Muscle of leg (tissue), 11 donors: ENCODE data around the gene GLS2. TPM values are rescaled to one million over a fixed set of nuclear protein-coding genes. Genes with fewer than 3 reads are reported as not detected.
"Not testable (repeated sequence)": the region's sequence is repeated elsewhere in the genome, so short reads cannot be mapped to it uniquely, and the experiment has no call there.

Experiments used
- DNase-seq: peaks from one replicate; pipeline ENCODE4 v3.0.0; 2013
- H3K27ac ChIP-seq: one replicate; pipeline ENCODE4 v1.5.1; 2013; ENCODE audit warnings: mild to moderate bottlenecking, low read length, control low read depth
- H3K27me3 ChIP-seq: one replicate; pipeline ENCODE4 v1.6.1; 2013; ENCODE audit warnings: low read length; ENCODE audit not compliant: control insufficient read depth, insufficient read depth
- H3K36me3 ChIP-seq: one replicate; pipeline ENCODE4 v1.6.1; 2013; ENCODE audit warnings: low read length; ENCODE audit not compliant: control insufficient read depth, insufficient read depth
- H3K4me1 ChIP-seq: one replicate; pipeline ENCODE4 v1.6.1; 2013; ENCODE audit warnings: low read length; ENCODE audit not compliant: control insufficient read depth, insufficient read depth
- H3K4me3 ChIP-seq: one replicate; pipeline ENCODE4 v1.5.1; 2013; ENCODE audit warnings: low read length, control low read depth
- H3K9me3 ChIP-seq: replicated peaks from 2 replicates; pipeline ENCODE4 v1.6.1; 2013; ENCODE audit warnings: low read depth, low read length; ENCODE audit not compliant: control insufficient read depth
- WGBS: methylation state at CpG from one replicate; pipeline ENCODE4 v1.1.5; 2013; ENCODE audit warnings: missing lambda C conversion rate; ENCODE audit not compliant: insufficient coverage; 5-methylcytosine and 5-hydroxymethylcytosine counted together
- polyA plus RNA-seq, 8 donors: library from polyadenylated mRNA; unstranded; fragments of 120-200 nt; gene quantifications; one replicate each; pipeline versions ENCODE4 v1.2.1 to v1.2.3, GENCODE V29; 2013; ENCODE audit warnings: inconsistent platforms in 1 of 8, low replicate concordance in 1 of 8; ENCODE audit not compliant: insufficient read length in 8 of 8, insufficient read depth in 1 of 8
- total RNA-seq: library from RNA; stranded (reverse); fragments of 120-200 nt; gene quantifications from one replicate; pipeline ENCODE4 v1.2.4, GENCODE V29; 2013

GLS2 gene
- total and polyA plus RNA-seq, 9 donors: 0.09 to 0.78 (median 0.38) TPM; not detected in 1

DNA sequence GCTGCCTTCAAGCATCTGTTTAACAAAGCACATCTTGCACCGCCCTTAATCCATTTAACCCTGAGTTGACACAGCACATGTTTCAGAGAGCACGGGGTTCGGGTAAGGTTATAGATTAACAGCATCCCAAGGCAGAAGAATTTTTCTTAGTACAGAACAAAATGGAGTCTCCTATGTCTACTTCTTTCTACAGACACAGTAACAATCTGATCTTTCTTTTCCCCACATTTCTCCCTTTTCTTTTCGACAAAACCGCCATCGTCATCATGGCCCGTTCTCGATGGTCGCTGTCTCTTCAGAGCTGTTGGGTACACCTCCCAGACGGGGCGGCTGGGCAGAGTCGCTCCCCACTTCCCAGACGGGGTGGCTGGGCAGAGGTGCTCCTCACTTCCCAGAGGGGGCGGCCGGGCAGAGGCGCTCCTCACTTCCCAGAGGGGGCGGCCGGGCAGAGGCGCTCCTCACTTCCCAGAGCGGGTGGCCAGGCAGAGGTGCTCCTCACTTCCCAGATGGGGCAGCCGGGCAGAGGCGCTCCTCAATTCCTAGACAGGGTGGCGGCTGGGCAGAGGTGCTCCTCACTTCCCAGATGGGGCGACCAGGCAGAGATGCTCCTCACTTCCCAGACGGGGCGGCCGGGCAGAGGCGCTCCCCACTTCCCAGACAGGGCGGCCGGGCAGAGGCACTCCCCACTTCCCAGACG lies 5.6 kb upstream of the GLS2 start:
- H3K27ac ChIP-seq, H3K36me3 ChIP-seq, H3K4me1 ChIP-seq, DNase-seq, H3K9me3 ChIP-seq, H3K4me3 ChIP-seq: not testable (repeated sequence)
- 90% methylated on average over 18 of the region's 31 CpGs for WGBS
- peaks cover 32% of the 10 kb centered on the region for H3K27me3 ChIP-seq

DNA sequence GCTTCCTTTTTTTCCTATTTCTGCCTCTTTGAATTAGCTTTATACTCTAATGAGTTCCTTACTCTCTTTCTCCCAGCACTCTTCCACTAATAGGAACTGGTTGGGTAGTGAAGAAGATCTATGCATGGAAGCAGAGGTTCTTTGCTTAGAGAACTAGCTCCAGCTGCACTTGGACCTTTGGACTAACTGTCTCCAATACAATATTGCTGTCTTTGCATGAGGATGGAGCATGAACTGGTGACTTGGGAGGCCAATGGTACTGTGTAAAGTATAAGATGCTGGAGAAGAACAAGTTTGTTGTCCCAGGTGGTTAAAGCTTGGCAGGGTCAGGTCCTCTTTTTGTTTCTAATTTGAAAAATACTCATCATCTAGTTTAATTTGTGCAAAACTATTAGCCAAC lies 2.4 kb upstream of the GLS2 start:
- Histone ChIP-seq H3K27me3 (peaks cover 50% of the 10 kb centered on the region), H3K4me3 (no peak overlapping the region), H3K9me3 (no peaks in the 10 kb centered on the region), H3K4me1 (peaks cover 16% of the 10 kb centered on the region), H3K27ac (no peak overlapping the region), H3K36me3 (no peaks in the 10 kb centered on the region)
- no peak for DNase-seq

- peak; percentile 20 for DNase-seq
- 2% methylated on average over 37 of the region's 44 CpGs for WGBS
- Histone ChIP-seq H3K36me3 (no peaks in the 10 kb centered on the region), H3K27me3 (peaks cover 50% of the 10 kb centered on the region), H3K4me1 (peaks cover 16% of the 10 kb centered on the region), H3K27ac (no peak overlapping the region), H3K9me3 (no peaks in the 10 kb centered on the region), H3K4me3 (peak overlapping the region; percentile 52)
These were observed 417 bp downstream of the GLS2 start for GRCh38 chr12:56487448-56488040.

GRCh38 chr12:56486694-56487093 lies 1.3 kb downstream of the GLS2 start:
- Histone ChIP-seq H3K4me3 (no peak overlapping the region), H3K9me3 (no peaks in the 10 kb centered on the region), H3K27me3 (peaks cover 48% of the 10 kb centered on the region), H3K27ac (no peak overlapping the region), H3K4me1 (peaks cover 16% of the 10 kb centered on the region), H3K36me3 (no peaks in the 10 kb centered on the region)
- WGBS: 75% methylated on average over 9 of the region's 12 CpGs
- DNase-seq: no peak

- H3K9me3 ChIP-seq: no peaks in the 10 kb centered on the region
- no peaks in the 10 kb centered on the region for H3K36me3 ChIP-seq
- DNase-seq: no peak
- peaks cover 35% of the 10 kb centered on the region for H3K27me3 ChIP-seq
- WGBS: no CpG with 5 or more reads among the region's 1 CpG
- peaks cover 16% of the 10 kb centered on the region for H3K4me1 ChIP-seq
- no peak overlapping the region for H3K27ac ChIP-seq
- H3K4me3 ChIP-seq: no peak overlapping the region
These were observed 3.4 kb downstream of the GLS2 start for GRCh38 chr12:56484566-56484965.

- Histone ChIP-seq H3K27ac (no peak overlapping the region), H3K9me3 (no peaks in the 10 kb centered on the region), H3K36me3 (no peaks in the 10 kb centered on the region), H3K4me1 (no peaks in the 10 kb centered on the region), H3K4me3 (no peak overlapping the region), H3K27me3 (no peaks in the 10 kb centered on the region)
- WGBS: 96% methylated on average over 4 of the region's 7 CpGs
- no peak for DNase-seq
These were observed 8.3 kb downstream of the GLS2 start for GRCh38 chr12:56479625-56480024.

DNA sequence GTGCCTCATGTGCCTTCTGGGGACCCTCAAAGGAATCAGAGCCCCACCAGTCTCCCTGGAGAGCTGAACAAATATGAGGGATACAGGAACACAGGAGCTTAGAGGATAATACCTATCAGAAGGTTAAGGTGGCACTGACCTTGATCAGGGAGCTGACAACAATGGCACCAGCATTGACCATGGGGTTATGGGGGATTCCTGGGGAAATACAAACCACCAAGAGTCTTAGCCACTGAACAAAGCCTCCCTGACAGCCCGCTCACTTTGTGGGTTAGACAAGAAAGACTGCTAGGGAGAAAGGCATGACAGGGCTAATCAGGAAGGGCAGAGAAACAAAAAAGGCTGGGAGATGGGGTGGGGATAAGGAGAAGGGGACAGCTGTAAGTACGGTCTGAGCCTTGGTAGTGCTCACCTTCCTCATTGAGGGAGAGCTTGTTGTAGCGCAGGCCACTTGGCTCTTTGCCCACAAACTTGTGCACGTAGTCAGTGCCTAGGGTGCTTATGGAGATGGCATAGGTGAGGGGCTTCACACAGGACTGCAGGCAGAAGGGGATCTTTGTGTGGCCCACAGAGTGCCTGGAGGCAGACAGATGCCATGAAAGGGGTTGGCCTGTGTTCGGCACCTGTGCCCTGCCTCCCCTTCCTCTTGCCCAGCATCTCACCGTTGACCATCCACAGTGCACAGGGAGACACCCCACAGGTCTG lies 10.3 kb downstream of the GLS2 start:
- no peak overlapping the region for H3K27ac ChIP-seq
- H3K27me3 ChIP-seq: no peaks in the 10 kb centered on the region
- 69% methylated on average over 2 of the region's 6 CpGs for WGBS
- H3K4me1 ChIP-seq: no peaks in the 10 kb centered on the region
- H3K9me3 ChIP-seq: no peaks in the 10 kb centered on the region
- no peak for DNase-seq
- peaks cover 5% of the 10 kb centered on the region for H3K36me3 ChIP-seq
- H3K4me3 ChIP-seq: no peak overlapping the region

GRCh38 chr12:56476972-56477432 lies 11.0 kb downstream of the GLS2 start:
- Histone ChIP-seq H3K27me3 (no peaks in the 10 kb centered on the region), H3K4me1 (no peaks in the 10 kb centered on the region), H3K4me3 (no peak overlapping the region), H3K27ac (no peak overlapping the region), H3K9me3 (no peaks in the 10 kb centered on the region), H3K36me3 (peaks cover 5% of the 10 kb centered on the region)
- DNase-seq: no peak
- WGBS: 83% methylated on average over 1 of the region's 1 CpG

DNA sequence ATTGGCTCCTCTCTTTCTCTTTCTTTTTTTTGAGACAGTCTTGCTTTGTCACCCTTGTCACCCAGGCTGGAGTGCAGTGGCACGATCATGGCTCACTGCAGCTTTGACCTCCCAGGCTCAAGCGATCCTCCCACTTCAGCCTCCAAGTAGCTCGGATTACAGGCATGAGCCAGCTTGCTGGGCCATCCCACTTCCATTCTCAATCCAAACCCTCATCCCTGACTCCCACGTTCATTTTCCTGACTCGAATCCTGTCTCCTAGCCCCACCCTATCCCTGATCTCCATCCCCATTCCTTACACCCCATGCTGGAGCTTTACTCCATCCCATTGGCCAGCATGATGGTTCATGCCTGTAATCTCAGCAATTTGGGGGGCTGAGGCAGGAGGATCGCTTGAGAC lies 11.8 kb downstream of the GLS2 start:
- H3K4me1 ChIP-seq: no peaks in the 10 kb centered on the region
- peaks cover 5% of the 10 kb centered on the region for H3K36me3 ChIP-seq
- no peak overlapping the region for H3K4me3 ChIP-seq
- no peak for DNase-seq
- no peak overlapping the region for H3K27ac ChIP-seq
- 87% methylated on average over 6 of the region's 6 CpGs for WGBS
- H3K9me3 ChIP-seq: no peaks in the 10 kb centered on the region
- no peaks in the 10 kb centered on the region for H3K27me3 ChIP-seq

GRCh38 chr12:56474389-56474788 lies 13.6 kb downstream of the GLS2 start:
- no peaks in the 10 kb centered on the region for H3K27me3 ChIP-seq
- H3K4me1 ChIP-seq: peaks cover 7% of the 10 kb centered on the region
- DNase-seq: no peak
- H3K36me3 ChIP-seq: peaks cover 12% of the 10 kb centered on the region
- no peaks in the 10 kb centered on the region for H3K9me3 ChIP-seq
- no peak overlapping the region for H3K4me3 ChIP-seq
- no peak overlapping the region for H3K27ac ChIP-seq
- 88% methylated on average over 7 of the region's 9 CpGs for WGBS
